HuH-7 (cell line): ENCODE data around the gene CCL27.
A peak's percentile ranks its signal among the peaks of the same experiment; 100 is the strongest.

Source experiments
- DNase-seq: peaks from one replicate; pipeline ENCODE4 v3.0.0; 2011; ENCODE audit warnings: low spot score

Gene CCL27

DNA sequence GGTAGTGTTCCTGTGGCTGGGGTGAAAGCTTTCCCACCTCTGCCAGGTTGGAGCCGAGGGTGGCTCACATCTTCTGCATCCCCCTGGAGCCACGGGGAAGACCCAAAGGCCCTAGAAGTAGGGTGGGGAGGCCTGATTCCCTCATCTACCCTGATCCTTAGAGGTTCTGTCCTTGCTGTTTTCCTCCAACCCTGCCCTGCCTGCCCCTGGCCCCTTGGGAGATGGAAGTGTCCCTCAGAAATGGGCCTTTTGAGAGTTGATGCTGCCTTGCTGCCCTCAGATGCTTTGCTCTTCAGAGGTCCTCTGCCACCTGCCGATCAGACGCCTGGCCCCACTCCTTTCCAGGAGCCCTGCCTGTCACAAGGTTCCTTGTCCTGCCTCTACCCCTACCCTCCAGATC lies 22.4 kb upstream of the CCL27 start:
- DNase-seq, result no peak

DNA sequence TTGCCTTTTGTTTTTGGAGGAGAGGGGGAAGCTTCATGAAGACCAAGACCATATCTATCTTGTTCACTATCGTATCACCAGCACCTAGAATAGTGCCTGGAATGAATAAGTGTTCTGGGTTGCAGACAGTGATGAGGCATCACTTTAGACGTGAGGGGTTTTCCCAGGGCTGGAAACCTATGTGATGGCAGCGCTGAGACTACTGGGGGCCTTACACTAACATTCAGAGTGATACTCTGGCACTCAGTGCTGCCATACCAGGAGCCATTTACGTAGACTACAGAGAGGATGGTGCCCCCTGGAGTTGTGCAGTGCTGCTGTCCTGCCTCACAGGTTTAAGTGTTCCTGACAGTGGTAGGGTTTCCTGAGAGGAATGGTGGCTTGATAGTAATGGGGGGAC lies 21.7 kb upstream of the CCL27 start:
- no peak for DNase-seq

DNA sequence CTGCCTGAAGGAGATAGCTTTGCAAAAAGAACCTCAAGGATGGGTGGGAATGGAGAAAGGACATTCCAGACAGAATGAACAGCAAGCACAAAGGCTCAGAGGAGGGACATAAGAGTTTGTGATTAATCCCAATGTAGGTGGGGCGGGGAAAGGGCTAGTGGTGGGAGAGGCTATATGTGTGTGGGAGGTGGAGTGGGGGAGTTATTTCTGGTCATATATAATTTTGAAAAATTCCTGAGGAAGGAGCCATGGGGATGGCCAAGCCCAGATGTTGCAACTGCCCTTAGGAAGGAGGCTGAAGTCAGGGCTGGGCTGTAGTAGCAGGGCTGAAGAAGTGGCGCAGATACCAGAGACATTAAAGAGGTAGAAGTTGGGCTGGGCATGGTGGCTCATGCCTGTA lies 13.4 kb upstream of the CCL27 start:
- no peak for DNase-seq

DNA sequence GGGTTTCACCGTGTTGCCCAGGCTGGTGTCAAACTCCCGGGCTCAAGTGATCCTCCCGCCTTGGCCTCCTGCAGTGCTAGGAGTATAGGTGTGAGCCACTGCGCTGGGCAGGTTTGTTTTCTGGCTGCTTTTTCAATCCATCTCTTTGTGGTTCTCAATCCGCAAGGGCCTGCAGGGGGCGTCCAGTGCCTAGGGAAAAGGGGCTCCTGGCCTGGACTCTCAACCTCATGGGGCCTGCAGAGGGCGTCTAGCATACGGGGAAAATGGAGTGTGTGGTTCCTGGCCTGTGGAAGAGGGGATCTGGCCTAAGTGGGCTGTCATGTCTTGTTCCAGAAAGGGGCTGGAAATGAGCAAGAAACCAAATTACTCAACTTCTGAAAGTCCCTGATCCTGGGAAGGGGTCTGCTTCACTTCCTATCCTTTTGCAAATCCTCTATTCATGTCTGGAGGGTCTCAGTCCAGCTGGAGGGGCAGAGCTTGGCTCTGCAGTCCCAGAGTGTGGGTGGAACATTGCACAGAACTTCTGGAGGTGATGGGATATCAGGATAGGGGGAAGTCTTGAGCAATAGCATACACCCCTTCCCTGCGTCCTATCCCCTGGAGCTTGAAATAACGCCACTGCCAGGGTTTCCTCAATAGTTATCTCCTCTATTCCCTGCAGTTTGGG lies 12.7 kb upstream of the CCL27 start:
- DNase-seq, result peak; percentile 76

DNA sequence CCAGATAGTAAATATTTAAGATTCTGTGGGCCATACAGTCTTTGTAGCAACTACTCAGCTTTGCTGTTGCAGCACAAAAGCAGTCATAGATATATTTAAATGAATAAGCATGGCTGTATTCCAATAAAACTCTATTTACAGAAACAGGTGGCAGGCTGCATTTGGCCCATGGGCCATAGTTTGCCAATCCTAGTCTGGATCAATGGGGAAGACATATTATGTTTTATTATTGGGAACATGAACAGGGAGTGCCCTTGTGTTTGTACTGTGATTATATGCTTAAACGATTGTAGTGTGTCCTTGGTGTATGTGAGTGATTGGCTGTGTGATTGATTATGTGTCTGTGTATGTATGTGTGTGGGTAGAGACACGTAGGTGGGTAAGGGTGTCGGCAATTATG lies 12.0 kb upstream of the CCL27 start:
- DNase-seq, result no peak

DNA sequence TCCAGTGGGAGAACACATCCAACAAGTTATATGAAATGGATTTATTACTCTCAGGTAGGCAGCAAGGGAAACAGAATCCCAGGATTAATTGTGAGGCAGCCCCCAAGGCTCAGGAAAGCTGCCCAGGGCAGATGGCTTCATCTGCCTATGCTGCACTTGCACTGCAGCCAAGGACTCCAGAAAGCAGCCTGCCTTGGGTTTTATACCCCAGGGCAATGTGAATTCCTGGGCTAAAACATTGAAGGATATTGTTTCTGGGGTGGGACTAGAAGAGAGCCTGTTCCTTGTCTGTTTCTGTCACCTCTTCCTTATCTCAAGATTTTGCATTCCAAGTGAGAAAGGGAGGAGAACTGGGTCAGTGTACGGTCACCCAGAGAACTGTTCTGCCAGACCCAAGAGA lies 8.8 kb upstream of the CCL27 start:
- no peak for DNase-seq

DNA sequence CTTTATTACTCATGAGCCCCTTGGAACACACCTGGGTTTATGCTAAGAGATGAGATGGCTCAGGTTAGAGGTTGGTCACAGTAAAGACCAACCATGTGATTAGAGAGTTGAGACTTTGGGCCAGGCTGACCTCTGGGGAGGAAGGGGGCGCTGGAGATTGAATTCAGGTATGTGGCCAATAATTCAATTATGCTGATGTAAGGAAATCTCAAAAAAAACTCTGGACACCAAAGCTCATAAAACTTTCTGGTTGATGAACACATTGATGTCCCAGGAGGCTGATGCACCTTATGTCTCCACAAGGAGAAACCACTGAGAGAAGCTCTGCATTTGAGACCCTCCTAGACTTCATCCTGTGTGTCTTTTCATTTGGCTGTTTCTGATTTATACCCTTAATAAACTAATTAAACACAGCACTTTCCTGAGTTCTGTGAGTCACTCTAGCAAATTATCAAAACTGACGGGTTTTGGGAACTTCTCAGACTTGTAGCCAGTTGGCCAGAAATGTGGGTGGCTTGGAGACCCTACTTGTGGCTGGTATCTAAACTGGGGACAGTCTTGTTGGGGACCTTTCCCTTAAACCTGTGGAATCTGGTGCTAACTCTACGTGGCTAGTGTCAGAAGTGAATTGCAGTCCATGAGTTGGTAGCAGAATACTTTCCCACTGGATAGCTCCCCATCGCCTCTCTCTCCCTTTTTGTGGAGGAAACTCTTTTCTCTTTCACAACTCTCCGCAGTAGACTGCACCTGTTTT lies 7.5 kb upstream of the CCL27 start:
- DNase-seq, result no peak

DNA sequence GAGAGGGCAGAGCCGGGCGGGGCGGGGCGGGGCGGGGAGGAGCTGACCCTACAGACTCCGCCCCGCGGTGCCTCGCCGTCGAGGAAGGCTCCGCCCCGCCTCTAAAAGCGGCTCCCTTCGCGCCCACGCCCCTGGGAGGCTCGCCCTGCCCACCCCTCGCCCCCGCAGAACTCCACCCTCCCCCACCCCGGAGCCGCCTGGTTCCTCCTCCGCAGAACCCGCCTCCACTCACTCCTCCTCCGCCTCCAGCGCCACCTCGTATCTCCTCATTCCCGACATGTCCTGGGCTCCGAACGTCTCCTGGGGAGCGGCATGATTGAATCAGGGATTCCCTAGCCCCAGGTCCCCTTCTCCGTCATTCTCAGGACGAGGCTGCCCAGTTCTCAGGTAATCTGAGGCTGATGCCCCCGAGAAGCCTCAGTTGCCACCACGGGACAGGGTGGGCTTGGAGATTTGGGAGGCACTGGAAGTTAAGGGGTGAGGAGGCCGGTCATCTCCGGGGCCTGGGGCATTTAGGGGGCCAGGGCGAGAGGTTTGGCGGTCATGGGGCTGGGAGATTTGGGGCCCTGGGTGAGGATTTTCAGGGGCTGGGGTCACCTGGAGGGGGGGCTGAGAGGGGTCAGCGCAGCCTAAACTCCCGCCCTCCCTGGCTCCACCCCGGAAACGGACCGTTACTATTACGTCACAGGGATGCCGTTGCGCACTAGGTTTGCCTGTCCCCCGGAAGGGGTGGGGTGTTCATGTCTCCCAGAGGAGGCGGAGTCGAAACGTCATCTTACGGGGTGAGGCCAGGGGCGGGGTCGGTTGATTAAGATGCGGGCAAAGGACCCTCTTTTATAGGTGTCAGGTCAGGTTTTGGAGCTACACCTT lies 3.2 kb upstream of the CCL27 start:
- peak; percentile 88 for DNase-seq

DNA sequence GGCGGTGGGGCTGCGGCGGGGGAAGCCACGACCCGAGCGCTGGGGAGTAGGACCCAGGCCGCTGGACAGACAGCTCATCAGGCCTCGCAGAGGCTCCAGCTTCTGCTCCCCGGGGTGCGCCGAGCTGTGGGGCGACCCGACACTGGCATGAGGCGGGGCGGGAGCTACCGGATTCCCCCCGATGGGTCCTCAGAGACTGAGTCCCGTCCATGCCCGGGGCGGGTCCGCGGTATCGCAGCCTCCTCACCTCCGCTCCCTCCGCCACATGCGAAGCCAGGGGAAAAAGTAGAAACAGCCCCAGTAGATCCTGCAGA lies 2.6 kb upstream of the CCL27 start:
- no peak for DNase-seq

DNA sequence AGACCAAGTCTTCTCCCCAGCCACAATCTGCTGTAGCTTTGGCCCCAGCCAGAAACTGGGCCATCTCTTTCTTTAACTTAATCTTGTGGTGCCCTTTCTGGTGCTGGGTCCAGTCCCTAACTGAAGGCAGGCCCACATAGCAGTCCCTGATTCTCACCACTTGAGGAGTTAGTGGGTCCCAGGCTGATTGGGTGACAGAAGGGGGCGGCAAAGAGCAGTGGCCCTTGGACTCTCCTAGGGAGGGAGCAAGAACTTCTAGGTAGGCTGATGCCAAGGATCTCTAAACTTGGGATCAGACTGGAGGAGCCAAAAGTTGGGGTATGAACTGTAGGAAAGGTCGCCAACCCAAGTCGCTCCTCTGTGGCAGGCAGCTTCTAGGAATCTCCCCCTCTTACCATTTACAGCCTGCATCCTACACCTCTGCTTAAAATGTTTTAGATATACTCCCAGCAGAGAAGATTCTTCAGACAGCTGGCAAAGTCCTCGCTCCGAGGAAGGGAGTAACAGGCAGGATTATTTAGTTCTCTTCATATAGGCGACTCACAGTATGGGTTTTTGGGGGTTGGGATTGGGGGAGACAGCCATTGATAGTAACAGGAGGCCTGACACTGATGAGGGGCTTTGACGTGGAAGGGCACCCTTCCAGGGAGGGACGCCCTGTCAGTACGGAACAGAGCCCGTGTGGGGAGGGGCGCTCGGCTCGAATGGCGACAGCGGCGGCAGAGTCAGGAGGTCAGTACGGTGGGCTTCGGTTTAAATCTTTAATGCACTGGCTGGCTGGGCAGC lies 2.0 kb upstream of the CCL27 start:
- DNase-seq, result peak; percentile 72

DNA sequence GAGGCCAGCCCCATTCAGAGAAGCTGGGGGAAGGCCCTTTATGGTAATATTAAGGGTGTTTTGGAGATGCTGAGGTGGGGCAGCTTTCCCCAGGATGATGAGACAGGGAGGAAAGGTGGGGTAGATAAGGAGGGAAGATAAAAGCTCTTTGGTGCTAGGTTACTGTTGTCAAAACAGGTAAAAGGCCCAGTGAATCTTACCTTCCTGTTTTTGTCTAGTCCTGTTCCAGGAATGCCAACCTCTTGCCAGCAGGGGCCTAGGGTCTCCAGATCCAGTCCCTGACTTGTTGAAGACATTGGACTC lies 797 bp upstream of the CCL27 start:
- DNase-seq, result no peak

DNA sequence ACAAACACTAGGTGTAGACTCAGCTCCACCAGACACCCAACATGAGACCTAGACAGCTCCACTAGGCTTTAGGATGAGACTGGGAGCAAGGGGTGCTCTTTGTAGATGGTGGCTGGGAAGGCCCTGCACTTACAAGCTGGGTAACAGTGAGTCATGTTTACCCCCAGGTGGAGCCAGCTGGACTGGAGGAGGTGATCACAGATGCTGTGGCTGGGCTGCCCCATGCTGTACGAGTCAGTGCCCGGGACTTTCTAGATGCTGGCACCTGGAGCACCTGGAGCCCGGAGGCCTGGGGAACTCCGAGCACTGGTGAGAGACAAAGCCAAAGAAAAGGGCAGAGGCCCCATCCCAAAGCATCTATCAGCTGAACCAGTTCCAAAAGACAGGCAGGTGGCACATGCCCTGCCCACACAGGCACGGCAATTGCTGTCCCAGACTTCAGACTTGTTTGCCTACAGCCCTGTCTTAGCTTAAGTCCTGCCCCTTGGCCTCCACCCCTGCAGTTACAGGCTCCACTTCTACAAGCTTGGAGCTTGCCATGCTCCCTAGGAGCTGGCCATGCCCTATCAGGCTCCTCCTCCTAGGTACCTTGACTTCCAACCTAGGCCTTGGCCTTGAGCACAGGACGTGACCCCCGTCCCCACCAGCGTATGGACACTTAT lies 2.7 kb downstream of the CCL27 start:
- DNase-seq, result no peak

DNA sequence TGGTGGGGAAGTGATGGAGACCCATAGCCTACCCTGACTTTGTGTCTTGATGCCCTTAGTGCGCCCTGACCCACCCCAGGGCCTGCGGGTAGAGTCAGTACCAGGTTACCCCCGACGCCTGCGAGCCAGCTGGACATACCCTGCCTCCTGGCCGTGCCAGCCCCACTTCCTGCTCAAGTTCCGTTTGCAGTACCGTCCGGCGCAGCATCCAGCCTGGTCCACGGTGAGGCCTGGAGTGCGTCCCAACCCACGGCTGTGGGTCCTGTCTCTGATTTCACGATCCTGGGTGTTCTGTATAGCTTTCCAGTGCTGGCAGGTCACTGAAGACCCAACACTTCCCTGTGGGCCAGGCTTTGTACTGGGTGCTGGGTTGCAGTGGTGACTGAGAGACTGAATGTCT lies 4.0 kb downstream of the CCL27 start:
- DNase-seq, result no peak

DNA sequence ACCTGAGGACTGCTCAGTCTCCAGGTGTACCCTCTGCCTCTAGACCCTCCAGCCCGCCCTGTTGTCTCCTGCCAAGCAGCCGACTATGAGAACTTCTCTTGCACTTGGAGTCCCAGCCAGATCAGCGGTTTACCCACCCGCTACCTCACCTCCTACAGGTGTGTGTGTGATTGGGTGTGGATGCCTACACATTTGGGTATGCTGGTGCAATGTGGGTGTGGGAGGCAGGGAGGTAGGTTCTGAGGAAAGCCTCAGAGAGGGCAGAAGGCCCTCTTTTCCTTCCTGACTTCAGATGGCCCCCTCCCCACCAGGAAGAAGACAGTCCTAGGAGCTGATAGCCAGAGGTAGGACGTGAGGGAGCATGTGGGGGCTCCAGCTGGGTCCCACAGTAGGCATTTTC lies 5.5 kb downstream of the CCL27 start:
- no peak for DNase-seq

DNA sequence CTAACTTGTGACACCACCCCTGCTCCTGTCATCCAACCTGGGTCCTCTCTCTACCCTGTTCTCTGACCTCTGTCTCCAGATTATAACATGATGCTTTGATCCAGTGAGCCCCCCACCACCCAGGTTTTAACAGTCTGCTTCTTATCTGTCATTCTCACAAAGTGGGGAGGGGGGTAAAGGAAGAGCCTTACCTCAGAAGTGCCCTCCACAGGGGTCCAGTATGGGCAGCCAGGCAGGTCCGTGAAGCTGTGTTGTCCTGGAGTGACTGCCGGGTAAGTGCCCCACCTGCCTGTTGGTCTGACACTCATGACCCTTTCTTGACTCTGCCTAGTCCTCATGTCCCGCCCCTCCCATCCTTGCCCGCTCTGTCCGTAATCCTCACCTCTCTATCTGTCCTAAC lies 7.1 kb downstream of the CCL27 start:
- DNase-seq, result no peak

DNA sequence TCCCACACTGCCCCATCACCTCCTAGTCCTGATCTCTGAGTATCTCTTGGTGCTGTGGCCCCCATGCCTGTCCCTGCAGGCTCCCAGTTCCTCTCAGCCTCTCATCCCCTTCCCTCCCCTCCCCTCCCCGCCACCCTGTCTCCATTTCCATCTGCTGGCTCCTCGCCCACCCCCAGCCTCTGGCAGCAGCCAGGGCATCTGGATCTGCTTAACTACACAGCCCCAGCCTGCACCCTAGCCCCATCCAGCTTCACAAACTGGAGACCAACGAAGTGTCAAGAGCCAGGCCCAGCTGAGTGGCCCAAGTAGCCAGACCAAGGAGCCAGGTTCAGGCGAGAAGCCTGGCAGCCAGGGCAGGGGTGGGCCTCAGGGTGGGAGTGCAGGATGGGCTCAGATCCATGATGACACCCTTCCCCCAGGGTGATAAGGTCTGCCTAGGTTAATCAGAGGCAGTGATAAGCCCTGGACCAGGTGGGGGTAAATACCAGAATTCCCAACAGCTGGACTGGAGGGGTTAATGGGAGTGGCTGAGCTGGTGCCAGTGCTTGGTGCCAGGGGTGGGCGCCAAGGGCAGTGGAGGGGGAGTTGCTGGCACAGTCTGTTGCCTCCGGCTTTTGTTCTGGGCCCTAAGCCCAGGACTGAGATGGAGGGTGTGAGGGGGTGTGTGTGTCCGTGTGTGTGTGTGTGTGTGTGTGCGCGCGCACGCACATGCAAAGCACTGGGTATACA lies 8.0 kb downstream of the CCL27 start:
- DNase-seq, result no peak

DNA sequence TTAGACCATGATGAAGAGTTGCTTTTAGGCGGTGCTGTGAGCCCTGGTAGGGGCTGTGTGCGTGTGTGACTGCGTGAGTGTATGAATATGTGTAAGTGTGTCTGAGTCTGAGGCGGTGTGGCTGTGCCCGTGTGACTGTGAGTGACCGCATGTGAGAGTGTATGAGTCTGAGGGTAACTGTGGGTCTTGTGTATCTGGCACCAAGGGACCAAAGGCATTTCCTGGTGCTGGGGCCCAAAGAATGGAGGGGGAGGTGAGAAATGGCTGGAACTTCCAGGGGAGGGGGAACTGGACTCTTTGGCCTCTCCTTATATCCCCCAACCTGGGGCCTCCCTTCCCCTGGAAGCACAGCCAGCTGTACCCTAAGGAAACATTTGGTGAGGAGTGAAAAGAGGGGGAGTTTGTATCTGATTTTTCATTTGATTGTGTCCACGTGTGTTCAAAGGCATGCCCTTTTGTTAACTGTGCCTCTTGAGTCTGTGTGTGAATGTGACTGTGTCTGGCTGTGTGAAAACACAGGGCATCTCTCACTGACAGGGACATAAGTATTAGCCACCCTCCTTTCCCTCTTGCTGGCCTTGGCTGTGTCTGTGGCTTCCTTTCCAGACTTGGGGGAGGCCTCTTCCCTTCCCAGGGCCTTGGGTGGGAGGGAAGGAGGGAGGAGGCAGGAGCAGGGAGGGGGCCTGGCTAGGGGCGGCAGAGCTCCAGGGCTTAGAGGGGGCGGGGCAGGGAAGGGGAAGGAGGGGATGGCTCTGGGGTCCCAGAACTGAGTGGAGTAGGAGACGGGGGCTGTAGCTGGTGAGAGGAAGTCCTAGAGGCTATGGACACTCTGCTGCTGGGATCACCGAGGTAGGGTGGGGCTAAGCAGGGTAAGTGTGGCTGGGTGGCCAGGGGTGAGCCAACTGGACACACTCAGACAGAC lies 9.0 kb downstream of the CCL27 start:
- no peak for DNase-seq

DNA sequence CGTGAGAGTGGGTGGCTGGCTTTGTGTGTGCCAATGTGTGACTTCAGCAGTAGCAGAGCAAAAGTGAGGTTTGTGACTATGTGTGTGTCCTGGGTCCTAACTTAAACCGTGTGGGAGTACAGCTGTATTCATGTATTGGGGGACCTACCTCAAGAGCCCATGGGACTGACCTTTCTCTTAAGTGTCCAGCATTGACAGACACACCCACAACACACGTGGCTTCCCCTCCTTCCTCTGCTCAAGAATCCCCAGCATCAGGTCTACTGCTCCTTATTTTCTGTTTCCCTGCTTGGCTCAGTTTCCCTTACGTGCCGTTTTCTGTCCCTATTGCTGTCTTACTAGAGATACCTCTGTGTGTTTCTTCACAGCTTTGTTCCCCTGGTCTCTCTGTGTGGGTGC lies 9.9 kb downstream of the CCL27 start:
- DNase-seq, result no peak

DNA sequence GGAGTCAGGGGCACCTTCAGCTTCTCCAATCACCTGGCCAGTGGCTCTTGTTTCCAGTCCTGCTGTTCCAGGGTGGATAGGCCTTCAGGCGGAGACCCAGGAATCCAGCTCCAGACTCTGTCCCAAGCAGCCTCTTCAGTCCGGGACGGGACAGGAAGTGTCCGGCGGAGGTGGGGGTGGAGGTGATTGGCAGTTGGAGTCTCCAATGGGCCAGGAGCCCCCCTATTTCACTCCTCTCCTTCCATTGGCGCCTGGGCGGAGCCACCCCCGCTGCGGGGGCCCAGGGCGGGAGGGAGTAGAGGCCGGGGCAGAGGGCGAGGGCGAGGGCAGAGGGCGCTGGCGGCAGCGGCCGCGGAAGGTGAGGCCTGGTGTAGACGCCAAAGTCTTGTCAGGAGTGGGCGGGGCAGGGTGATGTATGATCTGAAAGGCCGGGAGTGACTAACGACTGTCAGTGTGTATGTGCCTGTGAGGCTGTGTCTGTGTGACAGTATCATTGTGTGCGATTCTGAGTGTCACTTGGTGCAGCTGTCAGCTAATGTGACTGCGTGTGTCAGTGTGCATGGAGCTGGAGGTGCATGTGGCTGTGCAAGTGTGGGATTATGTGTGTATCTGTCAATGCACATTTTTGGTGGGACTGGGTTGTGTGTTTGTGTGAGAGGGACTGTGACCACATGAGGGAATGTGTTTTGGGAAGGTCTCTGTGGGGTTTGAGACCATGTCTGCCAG lies 10.4 kb downstream of the CCL27 start, which contains the start of gene IL11RA:
Gene IL11RA (plus strand): TSS at position 310 of the 726 bp plus-strand sequence. CDS start 3,033 bp downstream, outside the sequence.
- peak; percentile 88 for DNase-seq
